HG03175 (cell line): Measurements from ENCODE around the gene ABCE1.

Experiments
- ATAC-seq: cut with Tn5 transposase; IDR thresholded peaks from one replicate; pipeline ENCODE4 v1.9.1; 2021; ENCODE audit warnings: mild to moderate bottlenecking, moderate library complexity; ENCODE audit not compliant: unreplicated experiment

Gene ABCE1

DNA sequence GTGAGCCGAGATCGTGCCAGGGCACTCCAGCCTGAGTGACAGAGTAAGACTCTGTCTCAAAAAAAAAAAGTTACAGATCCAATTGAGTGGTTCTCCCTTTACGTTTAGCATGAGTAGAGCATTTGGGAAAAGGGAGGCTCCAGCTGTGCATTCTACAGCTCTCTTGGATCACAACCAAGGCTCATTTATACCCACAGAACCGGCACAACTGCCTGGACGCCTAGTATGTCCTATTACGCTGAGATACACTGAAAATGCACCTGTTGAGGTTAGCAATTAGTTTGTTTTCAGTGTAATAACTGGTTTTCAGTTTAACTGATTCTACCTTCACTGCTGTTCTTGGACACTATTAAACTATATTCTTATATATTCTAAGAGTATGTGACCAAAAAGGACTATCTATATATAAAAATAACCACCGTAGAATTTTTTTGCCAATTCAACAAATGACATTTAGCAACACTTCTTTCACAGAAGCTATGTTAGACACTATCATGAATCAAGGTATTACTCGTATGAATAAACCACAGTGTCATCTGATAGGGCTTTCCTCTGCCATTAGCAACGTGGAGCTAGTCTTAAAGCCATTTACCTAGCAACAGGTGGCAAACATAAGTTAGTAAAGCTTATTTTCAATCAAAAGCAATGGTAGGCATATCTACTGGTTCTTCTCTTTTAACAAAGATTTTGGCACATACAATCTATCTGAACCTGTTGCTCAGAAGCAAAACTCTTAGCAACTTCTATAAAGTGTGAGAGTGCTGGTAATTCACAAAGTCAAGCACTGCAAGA is 78.7 kb downstream of the ABCE1 start:
- no peak for ATAC-seq

DNA sequence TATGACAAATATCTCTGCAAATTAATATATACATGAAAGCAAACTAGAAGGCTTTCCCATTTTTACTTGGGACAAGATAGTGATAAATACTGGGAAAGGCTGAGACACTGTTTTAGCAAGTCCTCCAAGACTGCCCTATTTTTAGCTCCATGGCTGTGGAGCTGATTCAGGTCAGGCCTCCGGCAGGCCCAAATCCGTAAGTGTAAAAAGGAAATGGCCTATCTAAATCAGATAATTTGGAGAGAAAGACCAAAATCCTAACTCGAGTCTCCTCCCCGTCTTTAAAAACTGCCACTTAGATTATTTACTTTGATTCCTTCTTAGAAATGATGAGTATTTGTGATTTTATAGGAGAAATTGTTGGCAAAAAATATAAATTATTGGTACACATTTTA is 79.4 kb downstream of the ABCE1 start:
- no peak for ATAC-seq

DNA sequence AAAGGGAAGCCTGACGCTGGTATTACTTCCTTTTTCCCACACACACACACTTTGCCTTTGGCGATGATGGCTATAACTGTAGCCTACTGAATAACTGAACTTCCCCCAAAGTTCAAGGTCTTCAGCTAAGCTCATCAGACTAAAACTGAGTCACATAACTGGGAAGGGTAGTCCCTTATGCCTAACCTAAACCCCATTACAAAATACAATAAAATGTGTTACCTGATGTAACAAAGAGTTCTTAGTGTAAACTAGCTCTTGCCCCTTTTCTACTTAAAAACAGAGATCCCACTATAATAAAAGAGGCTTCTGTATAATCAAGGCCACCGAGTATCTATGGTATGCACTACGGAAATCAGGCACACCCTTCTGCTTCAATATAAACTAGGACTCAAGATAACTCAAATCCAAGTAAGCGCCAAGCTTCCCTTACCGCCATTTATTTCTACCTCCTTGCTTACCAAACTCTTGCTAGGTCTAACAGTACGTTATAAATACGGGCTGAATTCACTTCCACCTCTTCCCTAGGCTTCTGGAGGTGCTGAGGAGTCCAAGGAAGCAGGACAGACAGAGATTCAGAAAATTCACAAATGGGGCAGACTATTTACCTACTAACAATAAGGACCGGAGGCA is 79.9 kb downstream of the ABCE1 start:
- no peak for ATAC-seq

DNA sequence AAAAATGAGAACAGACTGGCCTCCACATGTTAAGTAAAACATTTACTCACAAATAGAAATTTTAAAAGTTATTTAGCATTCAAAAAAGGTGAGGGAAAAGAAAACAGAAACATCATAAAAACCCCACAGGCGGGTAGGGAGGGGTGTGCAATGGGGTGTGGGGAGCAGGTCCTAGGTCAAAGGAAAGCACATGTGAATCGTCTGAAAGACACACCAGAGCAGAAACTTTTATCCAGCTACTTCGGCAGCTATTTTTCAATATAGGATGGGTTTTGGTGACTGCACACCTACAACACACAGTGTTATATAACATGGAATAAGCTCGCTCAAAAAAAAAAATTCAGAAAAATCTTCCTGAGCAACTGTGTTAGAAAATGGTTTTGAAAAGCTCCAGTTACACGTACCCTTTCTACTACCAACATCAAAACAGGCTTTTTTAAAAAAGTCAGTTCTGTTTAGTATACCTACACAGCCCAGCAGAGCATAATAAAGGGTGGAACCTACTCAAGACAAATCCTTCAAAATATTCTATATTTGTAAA is 80.7 kb downstream of the ABCE1 start:
- no peak for ATAC-seq
